HS-27A (cell line): ENCODE results near the gene ZNF493.
A peak's percentile ranks its signal among the peaks of the same experiment; 100 is the strongest.

ENCODE experiments used
- DNase-seq: peaks from one replicate; pipeline ENCODE4 v3.0.0-alpha.2; 2012; ENCODE audit warnings: low read depth, missing footprints

Gene ZNF493

GRCh38 chr19:21396893-21397572 is at the start of gene ZNF493:
Gene ZNF493 (plus strand): TSS chr19:21397133. CDS start chr19:21397238, 105 bp downstream.
- DNase-seq = peak; percentile 71

DNA sequence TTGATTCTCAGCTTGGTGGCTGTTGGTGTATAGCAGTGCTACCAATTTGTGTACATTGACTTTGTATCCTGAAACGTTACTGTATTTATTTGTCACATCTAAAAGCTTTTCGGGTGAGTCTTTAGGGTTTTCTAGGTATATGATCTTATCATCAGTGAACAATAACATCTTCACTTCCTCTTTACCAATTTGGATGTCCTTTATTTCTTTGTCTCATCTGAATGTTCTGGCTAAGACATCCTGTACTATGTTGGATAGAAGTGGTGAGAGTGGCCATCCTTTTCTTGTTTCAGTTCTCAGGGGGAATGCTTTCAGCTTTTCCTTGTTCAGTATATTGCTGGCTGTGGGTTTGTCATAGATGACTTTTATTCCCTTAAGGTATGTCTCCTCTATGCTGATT is 44.1 kb upstream of the ZNF493 start:
- no peak for DNase-seq

DNA sequence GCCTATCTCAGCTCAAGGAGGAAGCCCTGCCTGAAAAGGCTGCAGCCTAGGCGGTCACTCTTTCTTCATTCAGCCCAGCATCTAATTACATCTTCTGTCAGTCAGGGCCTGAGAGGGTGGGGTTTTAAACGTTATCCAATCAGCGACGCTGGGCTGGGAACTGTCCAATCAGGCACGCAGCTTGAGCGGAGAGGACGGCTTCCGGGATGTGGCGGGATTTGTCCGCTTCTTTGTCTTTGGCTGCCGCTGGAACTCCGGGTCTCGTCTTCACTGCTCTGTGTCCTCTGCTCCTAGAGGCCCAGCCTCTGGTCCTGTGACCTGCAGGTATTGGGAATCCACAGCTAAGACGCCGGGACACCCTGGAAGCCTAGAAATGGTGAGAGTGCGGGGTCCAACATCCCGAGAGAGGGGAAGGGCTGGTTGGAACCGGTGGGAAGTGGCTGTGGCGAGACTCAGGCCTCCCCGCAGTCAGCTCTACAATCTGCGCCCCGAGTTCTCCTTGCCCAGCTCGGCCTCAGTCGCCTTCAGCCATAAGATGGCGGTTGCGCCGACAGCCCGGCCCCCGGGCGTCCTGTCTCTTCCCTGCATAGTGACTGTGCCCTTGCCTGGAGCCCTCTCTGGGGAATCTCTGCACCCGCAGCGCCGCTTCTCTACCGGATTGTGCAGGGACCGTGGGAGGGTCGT is 38.0 kb upstream of the ZNF493 start, which contains the start of gene ZNF738:
ZNF738 (plus strand) TSS at position 233 of the 684 bp plus-strand sequence; CDS start at position 374, 141 bp downstream.
- DNase-seq = peak; percentile 80

DNA sequence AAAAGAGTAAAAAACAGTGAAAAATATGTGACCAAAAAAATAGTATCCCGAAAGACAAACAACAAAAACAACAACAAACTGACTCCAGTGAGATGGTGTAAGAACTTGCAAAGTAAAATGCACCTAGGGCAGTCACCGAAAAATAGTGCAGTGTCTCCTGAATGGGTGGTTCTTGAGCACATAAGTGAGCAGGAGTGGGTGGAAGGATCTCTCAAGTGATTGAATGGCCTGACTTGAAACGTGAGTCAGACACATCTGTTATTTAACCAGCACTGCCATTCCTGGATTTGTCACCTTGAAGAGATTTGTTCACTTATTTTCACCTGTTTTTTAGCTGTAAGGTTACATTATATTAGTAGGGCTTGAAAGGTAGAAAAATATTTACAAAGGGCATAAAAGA is 34.6 kb upstream of the ZNF493 start:
- no peak for DNase-seq

GRCh38 chr19:21383980-21384582 is 12.9 kb upstream of the ZNF493 start:
- DNase-seq = no peak

GRCh38 chr19:21396121-21396520 is 812 bp upstream of the ZNF493 start:
- no peak for DNase-seq

GRCh38 chr19:21398851-21399250 is 1.9 kb downstream of the ZNF493 start:
- DNase-seq = no peak

DNA sequence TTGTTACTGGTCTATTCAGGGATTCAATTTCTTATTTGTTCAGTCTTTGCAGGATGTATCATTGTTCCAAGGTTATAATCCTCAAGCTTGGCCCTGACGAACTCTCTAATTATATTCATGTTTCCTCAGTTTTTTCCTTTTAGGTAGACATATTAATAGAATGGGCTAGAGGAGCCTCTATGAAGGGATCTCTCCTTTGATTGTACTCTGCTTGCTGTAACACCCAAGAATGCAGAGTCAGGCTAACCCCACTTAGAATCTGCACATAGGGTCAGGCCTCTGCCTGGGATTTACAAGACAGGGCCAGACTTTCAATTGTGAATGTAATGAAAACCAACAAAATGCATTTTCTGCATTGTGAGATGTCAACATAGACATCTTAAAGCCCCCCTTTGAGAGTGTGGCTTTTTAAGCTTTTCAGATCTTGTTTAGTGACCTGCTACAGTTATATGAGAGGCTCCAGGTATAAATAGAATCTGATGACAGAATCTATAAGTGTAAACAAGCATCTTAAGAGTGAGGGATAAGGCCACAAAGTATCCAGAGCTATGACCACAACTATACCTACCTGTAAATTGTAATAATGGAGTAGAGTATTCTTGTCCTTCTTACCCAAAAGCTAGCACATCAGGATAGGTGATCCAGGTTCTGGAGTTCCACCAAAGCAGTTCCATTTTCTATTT is 5.5 kb downstream of the ZNF493 start:
- DNase-seq = no peak

- no peak for DNase-seq
These were observed 13.2 kb downstream of the ZNF493 start for GRCh38 chr19:21410166-21410565.

DNA sequence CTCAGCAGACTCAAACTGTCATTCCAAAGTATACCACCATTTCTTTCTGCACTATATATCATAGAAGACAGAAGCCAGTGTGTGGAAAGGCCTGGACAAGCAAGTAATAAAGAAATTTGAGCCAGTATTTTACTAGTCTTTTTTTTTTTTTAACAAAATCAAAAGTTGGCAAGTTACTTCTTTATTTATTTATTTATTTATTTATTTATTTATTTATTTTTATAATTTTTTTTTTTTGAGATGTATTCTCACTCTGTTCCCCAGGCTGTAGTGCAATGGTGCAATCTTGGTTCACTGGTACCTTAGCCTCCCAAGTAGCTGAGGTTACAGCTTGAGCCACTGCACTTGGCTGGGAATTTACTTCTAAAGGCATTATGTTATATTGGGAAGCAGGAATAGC is 25.3 kb downstream of the ZNF493 start:
- DNase-seq = no peak

GRCh38 chr19:21423057-21424041 is 26.4 kb downstream of the ZNF493 start:
- no peak for DNase-seq

DNA sequence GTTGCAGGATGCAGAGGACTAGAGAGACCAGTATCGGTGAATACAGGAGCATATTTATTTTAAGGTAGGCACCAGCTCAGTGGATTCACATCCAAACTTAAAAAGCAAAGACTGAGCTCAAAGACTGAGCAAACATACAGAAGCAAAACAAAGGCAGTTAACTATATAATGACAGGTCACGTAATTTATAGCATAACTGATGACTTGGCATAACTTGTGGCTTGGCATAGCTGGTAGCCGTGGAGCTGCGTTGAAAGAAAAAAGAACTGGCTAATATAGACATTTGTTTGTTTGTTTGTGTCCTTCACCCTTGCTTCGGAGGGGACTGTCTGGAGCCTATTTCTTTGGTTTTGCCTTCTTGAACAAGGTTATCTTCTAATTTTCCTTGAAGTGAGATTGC is 33.7 kb downstream of the ZNF493 start:
- DNase-seq = no peak

GRCh38 chr19:21432590-21432989 is 35.7 kb downstream of the ZNF493 start:
- no peak for DNase-seq

GRCh38 chr19:21434516-21434915 is 37.6 kb downstream of the ZNF493 start:
- no peak for DNase-seq

GRCh38 chr19:21434967-21435544 is 38.1 kb downstream of the ZNF493 start:
- no peak for DNase-seq

DNA sequence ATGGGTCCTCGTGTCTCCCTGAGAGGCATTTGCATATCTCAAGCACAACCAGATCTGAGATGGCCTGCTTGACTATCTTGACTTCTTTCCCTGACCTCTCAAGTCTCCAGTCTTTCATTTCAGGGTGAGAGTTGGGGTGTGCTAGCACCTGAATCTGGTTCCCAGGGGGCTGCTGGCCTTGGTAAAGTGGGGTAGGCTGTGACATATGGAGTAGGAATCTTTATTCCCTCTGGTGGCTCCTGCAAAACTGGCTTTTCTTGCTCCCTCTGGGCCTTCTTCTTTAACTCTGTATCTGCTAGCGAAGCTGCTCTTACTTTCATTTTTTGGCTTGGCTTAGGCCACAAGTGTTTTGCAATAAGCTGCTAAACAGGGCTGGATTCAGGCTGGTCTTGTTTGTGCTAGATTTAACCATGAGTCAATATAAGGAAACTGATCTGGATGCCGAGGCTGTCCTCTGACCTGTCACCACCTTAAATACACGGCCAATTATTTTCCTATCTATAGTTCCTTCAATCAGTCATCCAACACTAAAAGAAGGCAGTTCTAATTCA is 42.3 kb downstream of the ZNF493 start:
- DNase-seq = no peak

GRCh38 chr19:21440321-21440720 is 43.4 kb downstream of the ZNF493 start:
- DNase-seq = no peak

- no peak for DNase-seq
These were observed 54.3 kb downstream of the ZNF493 start for GRCh38 chr19:21451187-21451586.

DNA sequence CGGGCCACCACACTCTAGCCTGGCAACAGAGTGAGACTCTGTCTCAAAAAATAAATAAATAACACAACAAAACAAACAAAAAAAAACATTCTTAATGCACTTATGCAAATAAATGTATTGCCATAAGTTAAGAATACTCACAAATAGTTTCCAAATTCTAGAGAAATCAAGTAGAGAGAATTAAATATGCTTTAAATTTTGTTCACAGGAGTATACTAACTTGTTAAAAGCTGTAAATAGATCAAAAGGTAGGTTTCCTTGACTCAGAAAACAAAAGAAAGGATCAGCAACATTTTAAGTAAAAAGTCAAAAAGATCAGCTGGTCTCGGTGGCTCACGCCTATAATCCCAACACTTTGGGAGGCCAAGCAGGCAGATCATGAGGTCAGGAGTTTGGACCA is 58.0 kb downstream of the ZNF493 start:
- DNase-seq = no peak

DNA sequence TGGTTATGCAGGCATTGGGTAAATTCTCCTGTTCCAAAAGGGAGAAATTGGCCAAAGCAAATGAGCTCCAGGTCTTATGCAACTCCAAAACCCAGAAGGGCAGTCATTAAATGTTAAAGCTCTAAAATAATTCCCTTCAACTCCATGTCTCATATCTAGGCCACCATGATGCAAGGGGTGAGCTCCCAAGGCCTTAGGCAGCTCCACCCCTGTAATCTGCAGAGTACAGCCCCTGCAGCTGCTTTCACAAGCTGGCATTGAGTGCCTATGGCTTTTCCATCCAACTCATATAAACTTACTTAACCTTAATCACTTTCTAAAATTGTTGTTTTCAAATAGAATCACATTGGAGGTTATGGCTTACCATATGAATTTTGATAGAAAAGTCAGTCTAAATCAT is 63.8 kb downstream of the ZNF493 start:
- no peak for DNase-seq

GRCh38 chr19:21462540-21462939 is 65.6 kb downstream of the ZNF493 start:
- no peak for DNase-seq
